HG03565 (cell line): Measurements from ENCODE around the gene CCDC191.

Experiments used
- ATAC-seq: cut with Tn5 transposase; IDR thresholded peaks from one replicate; pipeline ENCODE4 v1.9.1; 2021; ENCODE audit warnings: mild to moderate bottlenecking, moderate library complexity; ENCODE audit not compliant: unreplicated experiment

The CCDC191 gene

GRCh38 chr3:114056130-114057010 is at the start of gene CCDC191, which contains the start of gene QTRT2:
CCDC191 (minus strand) TSS chr3:114056526; CDS start chr3:114056466, 60 bp downstream.
QTRT2 (plus strand) TSS chr3:114056737; CDS start chr3:114065258, 8,521 bp downstream.
- ATAC-seq: peak; percentile 94

GRCh38 chr3:114104414-114104813 is 48.1 kb upstream of the CCDC191 start:
- ATAC-seq: no peak

GRCh38 chr3:114103858-114104257 is 47.5 kb upstream of the CCDC191 start:
- no peak for ATAC-seq

GRCh38 chr3:114103181-114103580 is 46.9 kb upstream of the CCDC191 start:
- no peak for ATAC-seq

GRCh38 chr3:114101101-114101500 is 44.8 kb upstream of the CCDC191 start:
- ATAC-seq: no peak

GRCh38 chr3:114095796-114096195 is 39.5 kb upstream of the CCDC191 start:
- ATAC-seq: no peak

- no peak for ATAC-seq
These were observed 37.3 kb upstream of the CCDC191 start for GRCh38 chr3:114093596-114093995.

GRCh38 chr3:114093016-114093380 is 36.7 kb upstream of the CCDC191 start:
- ATAC-seq: no peak

- no peak for ATAC-seq
These were observed 36.1 kb upstream of the CCDC191 start for GRCh38 chr3:114092151-114093015.

GRCh38 chr3:114089675-114090074 is 33.3 kb upstream of the CCDC191 start:
- no peak for ATAC-seq

GRCh38 chr3:114086356-114086755 is 30.0 kb upstream of the CCDC191 start:
- ATAC-seq: no peak

- ATAC-seq: no peak
These were observed 26.8 kb upstream of the CCDC191 start for GRCh38 chr3:114083112-114083511.

GRCh38 chr3:114081037-114081436 is 24.7 kb upstream of the CCDC191 start:
- ATAC-seq: no peak

GRCh38 chr3:114080201-114080600 is 23.9 kb upstream of the CCDC191 start:
- ATAC-seq: no peak

GRCh38 chr3:114079761-114080160 is 23.4 kb upstream of the CCDC191 start:
- no peak for ATAC-seq

- no peak for ATAC-seq
These were observed 21.8 kb upstream of the CCDC191 start for GRCh38 chr3:114078126-114078525.

- no peak for ATAC-seq
These were observed 20.4 kb upstream of the CCDC191 start for GRCh38 chr3:114076711-114077110.

GRCh38 chr3:114071786-114072185 is 15.5 kb upstream of the CCDC191 start:
- no peak for ATAC-seq

GRCh38 chr3:114068336-114068735 is 12.0 kb upstream of the CCDC191 start:
- ATAC-seq: no peak

- ATAC-seq: no peak
These were observed 11.5 kb upstream of the CCDC191 start for GRCh38 chr3:114067804-114068203.

- ATAC-seq: no peak
These were observed 4.8 kb upstream of the CCDC191 start for GRCh38 chr3:114060906-114061655.
